PC-3 (cell line): ENCODE data around the gene XBP1. TPM values are rescaled to one million over a fixed set of nuclear protein-coding genes. Genes with fewer than 3 reads are reported as not detected.

Experiments used
- ATAC-seq: fragments of 200-7000 bp; cut with Tn5 transposase; 2 replicates; pipeline ENCODE4 v1.9.1; 2020; ENCODE audit warnings: mild to moderate bottlenecking, moderate library complexity
- BruUV-seq: library from RNA; stranded (reverse); fragments of 400-500 nt; replicated peaks from 2 replicates; lab custom pipeline; 2021; lab: Mats Ljungman, UMichigan
- CTCF ChIA-PET: fragments of 300-600 bp; sonication (Branson Sonifier 250); formaldehyde crosslinking; loops from one replicate; lab custom pipeline; 2022; ENCODE audit warnings: antibody characterized with exemption; lab: Charles Lee
- POLR2A ChIA-PET: fragments of 300-600 bp; sonication (Branson Sonifier 250); formaldehyde crosslinking; loops from one replicate; lab custom pipeline; 2022; ENCODE audit warnings: antibody characterized with exemption; ENCODE audit not compliant: unreplicated experiment; lab: Charles Lee
- DNase-seq: peaks from one replicate; pipeline ENCODE4 v3.0.0-alpha.2; 2015
- H2AFZ ChIP-seq: fragments of 300-600 bp; sonication (generic); 2 replicates; pipeline ENCODE4 v1.6.0; 2016; ENCODE audit warnings: antibody characterized with exemption, low read length
- H3F3A ChIP-seq: fragments of 300-600 bp; sonication (generic); one replicate; pipeline ENCODE4 v1.6.0; 2017; ENCODE audit warnings: antibody characterized with exemption, low read length, control low read depth, mild to moderate bottlenecking; ENCODE audit not compliant: unreplicated experiment
- H3K27ac ChIP-seq: fragments of 300-600 bp; sonication (generic); 2 replicates; pipeline ENCODE4 v1.5.1; 2016; ENCODE audit warnings: mild to moderate bottlenecking, low read length
- H3K27me3 ChIP-seq: fragments of 300-600 bp; sonication (generic); 2 replicates; pipeline ENCODE4 v1.6.1; 2016; ENCODE audit warnings: low read length, mixed read lengths
- H3K36me3 ChIP-seq: fragments of 300-600 bp; sonication (generic); 2 replicates; pipeline ENCODE4 v1.6.1; 2016; ENCODE audit warnings: low read depth, mixed run types, low read length, mixed read lengths
- H3K4me1 ChIP-seq: fragments of 300-600 bp; sonication (generic); 2 replicates; pipeline ENCODE4 v1.5.1; 2016; ENCODE audit warnings: low read length; ENCODE audit not compliant: insufficient read depth
- H3K4me2 ChIP-seq: fragments of 300-600 bp; sonication (generic); 2 replicates; pipeline ENCODE4 v1.6.0; 2016; ENCODE audit warnings: low read length
- H3K4me3 ChIP-seq: fragments of 300-600 bp; sonication (generic); 2 replicates; pipeline ENCODE4 v1.5.1; 2016; ENCODE audit warnings: mild to moderate bottlenecking, low read length, mixed read lengths
- H3K79me2 ChIP-seq: fragments of 300-600 bp; sonication (generic); 2 replicates; pipeline ENCODE4 v1.6.1; 2017; ENCODE audit warnings: low read length, mixed read lengths
- H3K9ac ChIP-seq: fragments of 300-600 bp; sonication (generic); 2 replicates; pipeline ENCODE4 v1.6.0; 2016; ENCODE audit warnings: mild to moderate bottlenecking, low read length
- H3K9me2 ChIP-seq: fragments of 300-600 bp; sonication (generic); replicated peaks from 2 replicates; pipeline ENCODE4 v1.6.1; 2016; ENCODE audit warnings: mixed run types, low read length, mixed read lengths
- H3K9me3 ChIP-seq: fragments of 300-600 bp; sonication (generic); 2 replicates; pipeline ENCODE4 v1.6.1; 2016; ENCODE audit warnings: low read length, mixed read lengths
- H4K20me1 ChIP-seq: fragments of 300-600 bp; sonication (generic); 2 replicates; pipeline ENCODE4 v1.6.1; 2016; ENCODE audit warnings: low read length, mixed read lengths
- EZH2 ChIP-seq: fragments of 300-600 bp; sonication (generic); IDR thresholded peaks from one replicate; pipeline ENCODE4 v1.6.1; 2017; ENCODE audit warnings: antibody characterized with exemption, mild to moderate bottlenecking, low read length; ENCODE audit not compliant: unreplicated experiment
- EZH2phosphoT487 ChIP-seq: fragments of 300-600 bp; sonication (generic); IDR thresholded peaks from 2 replicates; pipeline ENCODE4 v1.6.1; 2018; ENCODE audit warnings: mild to moderate bottlenecking, antibody characterized with exemption, low read length, borderline replicate concordance
- intact Hi-C: fragments of 100-400 bp; cut with micrococcal nuclease; formaldehyde crosslinking; loops from 2 replicates; pipeline ENCODE4 v1.9.0; 2023
- total RNA-seq: library from RNA; depleted of rRNA; stranded (reverse); fragments of >200 nt; gene quantifications from 2 replicates; pipeline ENCODE4 v1.2.3, GENCODE V29; 2014
- TF ChIP-seq, protein P1 (sequence below): fragments of 300-600 bp; sonication (generic); conservative IDR thresholded peaks from 2 replicates; pipeline ENCODE4 v1.5.1; 2017; ENCODE audit warnings: antibody characterized with exemption, low read depth, mild to moderate bottlenecking, low read length

Gene XBP1
- total RNA-seq, 1 experiment from 2014 or later, result 191 TPM

DNA sequence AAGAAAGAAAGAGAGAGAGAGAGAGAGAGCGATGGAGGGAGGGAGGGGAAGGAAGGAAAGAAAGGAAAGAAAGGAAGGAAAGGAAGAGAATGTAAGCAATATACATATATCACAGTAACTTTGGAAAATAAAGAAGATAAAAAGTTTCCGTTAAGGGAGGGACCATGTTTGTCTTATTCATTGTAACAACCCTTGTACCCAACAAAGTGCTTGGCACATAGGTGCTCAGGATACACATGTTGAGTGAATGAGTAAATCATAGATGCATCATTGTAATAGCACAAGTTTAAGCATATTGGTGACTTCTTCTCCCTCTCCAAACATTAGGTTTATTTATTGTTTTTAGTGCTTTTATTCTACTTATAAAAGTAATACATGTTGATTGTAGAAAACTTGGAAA lies 43.3 kb upstream of the XBP1 start:
- POLR2A ChIA-PET, result interaction anchor here (0.7 kb wide), 1 partner anchor 243 kb away, joined by 14 read pairs; no protein-coding TSS in a partner anchor
- ATAC-seq (no peak), DNase-seq (no peak)
- CTCF ChIA-PET, result no interaction called here
- H3K36me3 ChIP-seq, result no peaks in the 10 kb centered on the region
- H3K9ac ChIP-seq, result no peak overlapping the region
- intact Hi-C loops, result no loop called here
- H3K9me3 ChIP-seq, result 0 out of 2 replicates have a peak, but pooled peaks cover 12% of the 10 kb centered on the region
- no peak overlapping the region for H2AFZ ChIP-seq
- H3K27me3 ChIP-seq, result no peaks in the 10 kb centered on the region
- H3F3A ChIP-seq, result no peaks in the 10 kb centered on the region
- BruUV-seq, result no TSS peak
- H3K4me2 ChIP-seq, result no peak overlapping the region
- H4K20me1 ChIP-seq, result no peaks in the 10 kb centered on the region
- no peaks in the 10 kb centered on the region for H3K79me2 ChIP-seq
- H3K27ac ChIP-seq, result no peak overlapping the region
- H3K4me3 ChIP-seq, result no peak overlapping the region
- TF ChIP-seq, protein P1, sequence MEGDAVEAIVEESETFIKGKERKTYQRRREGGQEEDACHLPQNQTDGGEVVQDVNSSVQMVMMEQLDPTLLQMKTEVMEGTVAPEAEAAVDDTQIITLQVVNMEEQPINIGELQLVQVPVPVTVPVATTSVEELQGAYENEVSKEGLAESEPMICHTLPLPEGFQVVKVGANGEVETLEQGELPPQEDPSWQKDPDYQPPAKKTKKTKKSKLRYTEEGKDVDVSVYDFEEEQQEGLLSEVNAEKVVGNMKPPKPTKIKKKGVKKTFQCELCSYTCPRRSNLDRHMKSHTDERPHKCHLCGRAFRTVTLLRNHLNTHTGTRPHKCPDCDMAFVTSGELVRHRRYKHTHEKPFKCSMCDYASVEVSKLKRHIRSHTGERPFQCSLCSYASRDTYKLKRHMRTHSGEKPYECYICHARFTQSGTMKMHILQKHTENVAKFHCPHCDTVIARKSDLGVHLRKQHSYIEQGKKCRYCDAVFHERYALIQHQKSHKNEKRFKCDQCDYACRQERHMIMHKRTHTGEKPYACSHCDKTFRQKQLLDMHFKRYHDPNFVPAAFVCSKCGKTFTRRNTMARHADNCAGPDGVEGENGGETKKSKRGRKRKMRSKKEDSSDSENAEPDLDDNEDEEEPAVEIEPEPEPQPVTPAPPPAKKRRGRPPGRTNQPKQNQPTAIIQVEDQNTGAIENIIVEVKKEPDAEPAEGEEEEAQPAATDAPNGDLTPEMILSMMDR, result no peak
- TF ChIP-seq EZH2, result no peak
- no peak for TF ChIP-seq EZH2phosphoT487
- no peaks in the 10 kb centered on the region for H3K9me2 ChIP-seq
- H3K4me1 ChIP-seq, result no peaks in the 10 kb centered on the region

DNA sequence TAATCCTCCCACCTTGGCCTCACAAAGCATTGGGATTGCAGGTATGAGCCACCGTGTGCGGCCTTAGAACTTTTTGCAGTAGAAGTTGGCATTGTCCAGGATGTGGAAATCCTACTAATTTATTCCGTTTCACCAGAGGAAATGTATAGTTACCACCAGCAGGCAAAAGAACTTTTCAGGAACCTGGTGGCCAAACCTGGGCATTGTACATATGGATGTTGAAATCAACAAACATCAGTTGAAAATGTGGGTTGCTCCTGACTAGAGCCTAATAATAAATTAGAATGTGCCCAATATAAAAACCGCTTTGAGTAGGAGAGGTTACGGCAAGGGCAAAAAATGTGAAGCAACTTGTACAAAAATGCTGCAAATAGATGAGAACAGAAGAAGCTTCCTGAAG lies 40.7 kb upstream of the XBP1 start:
- no peaks in the 10 kb centered on the region for H4K20me1 ChIP-seq
- no peak for DNase-seq
- H3K36me3 ChIP-seq, result no peaks in the 10 kb centered on the region
- intact Hi-C loops, result no loop called here
- BruUV-seq, result no TSS peak
- no peaks in the 10 kb centered on the region for H3K9me2 ChIP-seq
- ATAC-seq, result no peak
- no peaks in the 10 kb centered on the region for H3K27me3 ChIP-seq
- H3K9me3 ChIP-seq, result 0 out of 2 replicates have a peak, but pooled peaks cover under 1% of the 10 kb centered on the region
- TF ChIP-seq EZH2 (no peak), EZH2phosphoT487 (no peak)
- TF ChIP-seq, protein P1, result no peak
- H3K4me1 ChIP-seq, result no peaks in the 10 kb centered on the region
- no peaks in the 10 kb centered on the region for H3F3A ChIP-seq
- CTCF ChIA-PET, result no interaction called here
- H2AFZ ChIP-seq, result no peak overlapping the region
- no peak overlapping the region for H3K4me2 ChIP-seq
- H3K79me2 ChIP-seq, result no peaks in the 10 kb centered on the region
- H3K9ac ChIP-seq, result no peak overlapping the region
- POLR2A ChIA-PET, result no interaction called here
- H3K4me3 ChIP-seq, result no peak overlapping the region
- no peak overlapping the region for H3K27ac ChIP-seq

DNA sequence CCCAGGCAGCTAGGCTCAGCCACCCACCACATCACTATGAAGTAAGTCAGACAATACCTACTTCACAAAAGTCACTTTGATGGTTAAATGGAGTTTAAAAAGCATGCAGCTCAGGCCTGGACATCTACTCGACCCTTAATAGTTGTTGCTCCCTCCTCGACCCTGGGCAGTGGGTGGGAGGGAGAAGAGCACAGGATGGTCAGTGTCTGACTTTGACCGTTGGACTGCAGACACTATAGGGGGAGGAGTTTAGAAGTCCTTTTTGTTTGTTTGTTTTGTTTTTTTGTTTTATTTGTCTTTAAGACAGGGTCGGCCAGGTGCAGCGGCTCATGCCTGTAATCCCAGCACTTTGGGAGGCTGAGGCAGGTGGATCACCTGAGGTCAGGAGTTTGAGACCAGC lies 38.6 kb upstream of the XBP1 start:
- no peak overlapping the region for H3K27ac ChIP-seq
- CTCF ChIA-PET, result no interaction called here
- no TSS peak for BruUV-seq
- H3K4me2 ChIP-seq, result no peak overlapping the region
- no peaks in the 10 kb centered on the region for H3K9me2 ChIP-seq
- POLR2A ChIA-PET, result no interaction called here
- DNase-seq, result no peak
- H3K4me3 ChIP-seq, result no peak overlapping the region
- intact Hi-C loops, result no loop called here
- no peaks in the 10 kb centered on the region for H4K20me1 ChIP-seq
- no peaks in the 10 kb centered on the region for H3K79me2 ChIP-seq
- no peaks in the 10 kb centered on the region for H3F3A ChIP-seq
- H3K4me1 ChIP-seq, result no peaks in the 10 kb centered on the region
- H3K9ac ChIP-seq, result no peak overlapping the region
- no peak overlapping the region for H2AFZ ChIP-seq
- H3K36me3 ChIP-seq, result no peaks in the 10 kb centered on the region
- no peak for ATAC-seq
- no peaks in the 10 kb centered on the region for H3K9me3 ChIP-seq
- H3K27me3 ChIP-seq, result no peaks in the 10 kb centered on the region
- TF ChIP-seq EZH2, result no peak
- TF ChIP-seq, protein P1, result no peak
- no peak for TF ChIP-seq EZH2phosphoT487
